A549 treated with RU486 at 1 μM for 4 hours (cell line): ENCODE results near the gene KLHL3. TPM values are rescaled to one million over a fixed set of nuclear protein-coding genes. Genes with fewer than 3 reads are reported as not detected.

Experiments
- total RNA-seq: library from RNA; stranded (reverse); fragments of 200-300 nt; extraction: Qiagen RNA extraction; gene quantifications from 5 replicates; pipeline ENCODE4 v1.2.3, GENCODE V29; 2022; ENCODE audit warnings: low read depth

Gene KLHL3
- total RNA-seq, result 0.14 to 0.39 TPM (median 0.18 TPM) in 5 replicates

GRCh38 chr5:137735555-137736284 is at the start of gene KLHL3:
KLHL3 (minus strand) TSS chr5:137736089; CDS start chr5:137735646, 443 bp downstream.

GRCh38 chr5:137754188-137754960 is 18.5 kb upstream of the KLHL3 start, which contains the start of gene HNRNPA0:
HNRNPA0 (minus strand) TSS chr5:137754363; CDS start chr5:137754066, 297 bp downstream.

Other genes with a start within 250 kb of the KLHL3 start
- gene SPOCK1, start 236.8 kb downstream of the KLHL3 start, total RNA-seq, result 13.0 to 21.8 TPM (median 16.0 TPM) in 5 replicates
- 42.1 to 55.8 TPM (median 53.1 TPM) in 5 replicates for gene HNRNPA0, start 18.3 kb upstream of the KLHL3 start, total RNA-seq
- not detected in 5 replicates for gene MYOT, start 131.8 kb upstream of the KLHL3 start, total RNA-seq
- gene PKD2L2, start 153.4 kb upstream of the KLHL3 start, total RNA-seq, result not detected in 5 replicates